HEK293T (cell line): ENCODE data around the gene RAB3IL1.

ENCODE experiments used
- CTCF ChIA-PET: fragments of 350-600 bp; formaldehyde crosslinking; extraction: SDS; loops from one replicate; lab custom pipeline; 2021; ENCODE audit warnings: antibody characterized with exemption, inconsistent platforms; lab: Yijun Ruan, JAX
- POLR2A ChIA-PET: fragments of 350-600 bp; formaldehyde crosslinking; extraction: SDS; loops from one replicate; lab custom pipeline; 2020; ENCODE audit warnings: antibody characterized with exemption, inconsistent platforms; lab: Yijun Ruan, JAX
- DNase-seq: peaks from one replicate; pipeline ENCODE4 v3.0.0; 2012; ENCODE audit warnings: mixed read lengths; ENCODE audit errors: extremely low spot score
- ARNT ChIP-seq: fragments of 450-650 bp; IDR thresholded peaks from 2 replicates; pipeline ENCODE4 v1.6.1; 2017; ENCODE audit warnings: mild to moderate bottlenecking
- BHLHE40 ChIP-seq: fragments of 450-650 bp; IDR thresholded peaks from 2 replicates; pipeline ENCODE4 v1.6.1; 2016; ENCODE audit warnings: mild to moderate bottlenecking, moderate library complexity, borderline replicate concordance
- CTBP1 ChIP-seq: fragments of 450-650 bp; IDR thresholded peaks from 2 replicates; pipeline ENCODE4 v1.6.1; 2016; ENCODE audit warnings: borderline replicate concordance
- ELF4 ChIP-seq: fragments of 450-650 bp; IDR thresholded peaks from 2 replicates; pipeline ENCODE4 v1.6.1; 2017; ENCODE audit warnings: antibody characterized with exemption
- FOXA1 ChIP-seq: fragments of 450-650 bp; IDR thresholded peaks from 2 replicates; pipeline ENCODE4 v1.6.1; 2016; ENCODE audit warnings: mild to moderate bottlenecking
- FOXK2 ChIP-seq: fragments of 450-650 bp; IDR thresholded peaks from 2 replicates; pipeline ENCODE4 v1.6.1; 2016; ENCODE audit warnings: mild to moderate bottlenecking
- FOXM1 ChIP-seq: fragments of 450-650 bp; IDR thresholded peaks from 2 replicates; pipeline ENCODE4 v1.6.1; 2017; ENCODE audit warnings: mild to moderate bottlenecking, borderline replicate concordance
- HDGF ChIP-seq: fragments of 450-650 bp; IDR thresholded peaks from 2 replicates; pipeline ENCODE4 v1.6.1; 2017; ENCODE audit warnings: antibody characterized with exemption, borderline replicate concordance
- L3MBTL2 ChIP-seq: fragments of 450-650 bp; conservative IDR thresholded peaks from 2 replicates; pipeline ENCODE4 v1.6.1; 2016; ENCODE audit warnings: mild to moderate bottlenecking
- LEF1 ChIP-seq: fragments of 450-650 bp; IDR thresholded peaks from 2 replicates; pipeline ENCODE4 v1.6.1; 2017; ENCODE audit warnings: mild to moderate bottlenecking, borderline replicate concordance
- NFRKB ChIP-seq: fragments of 450-650 bp; IDR thresholded peaks from 2 replicates; pipeline ENCODE4 v1.6.1; 2016; ENCODE audit warnings: mild to moderate bottlenecking, moderate library complexity
- SP1 ChIP-seq: fragments of 450-650 bp; IDR thresholded peaks from 2 replicates; pipeline ENCODE4 v1.6.1; 2017
- SUZ12 ChIP-seq: fragments of 450-650 bp; IDR thresholded peaks from 2 replicates; pipeline ENCODE4 v1.6.1; 2016; ENCODE audit warnings: mild to moderate bottlenecking
- TARDBP ChIP-seq: fragments of 450-650 bp; IDR thresholded peaks from 2 replicates; pipeline ENCODE4 v1.6.1; 2016
- ZNF384 ChIP-seq: fragments of 450-650 bp; IDR thresholded peaks from 2 replicates; pipeline ENCODE4 v1.6.1; 2016
- TF ChIP-seq, protein P1 (sequence below): fragments of 450-650 bp; IDR thresholded peaks from 2 replicates; pipeline ENCODE4 v1.6.1; 2016

Gene RAB3IL1

DNA sequence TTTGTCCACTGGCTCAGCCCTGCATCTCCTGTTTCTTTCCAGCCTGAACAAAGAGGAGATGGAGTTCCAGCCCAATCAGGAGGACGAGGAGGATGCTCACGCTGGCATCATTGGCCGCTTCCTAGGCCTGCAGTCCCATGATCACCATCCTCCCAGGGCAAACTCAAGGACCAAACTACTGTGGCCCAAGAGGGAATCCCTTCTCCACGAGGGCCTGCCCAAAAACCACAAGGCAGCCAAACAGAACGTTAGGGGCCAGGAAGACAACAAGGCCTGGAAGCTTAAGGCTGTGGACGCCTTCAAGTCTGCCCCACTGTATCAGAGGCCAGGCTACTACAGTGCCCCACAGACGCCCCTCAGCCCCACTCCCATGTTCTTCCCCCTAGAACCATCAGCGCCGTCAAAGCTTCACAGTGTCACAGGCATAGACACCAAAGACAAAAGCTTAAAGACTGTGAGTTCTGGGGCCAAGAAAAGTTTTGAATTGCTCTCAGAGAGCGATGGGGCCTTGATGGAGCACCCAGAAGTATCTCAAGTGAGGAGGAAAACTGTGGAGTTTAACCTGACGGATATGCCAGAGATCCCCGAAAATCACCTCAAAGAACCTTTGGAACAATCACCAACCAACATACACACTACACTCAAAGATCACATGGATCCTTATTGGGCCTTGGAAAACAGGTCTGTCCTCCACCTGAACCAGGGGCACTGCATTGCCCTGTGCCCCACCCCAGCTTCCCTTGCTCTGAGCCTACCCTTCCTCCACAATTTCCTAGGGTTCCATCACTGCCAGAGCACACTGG lies 45.0 kb upstream of the RAB3IL1 start:
- POLR2A ChIA-PET: interaction anchor here (1.0 to 1.4 kb wide), 6 partner anchors 9 to 36 kb away, joined by 3 to 5 read pairs (median 4); no protein-coding TSS in a partner anchor
- DNase-seq: no peak
- CTCF ChIA-PET: interaction anchor here (1.9 kb wide), 1 partner anchor 15 kb away, joined by 8 read pairs; no protein-coding TSS in a partner anchor
- no peak for TF ChIP-seq HDGF
- TF ChIP-seq TARDBP: no peak
- TF ChIP-seq ARNT: no peak
- no peak for TF ChIP-seq NFRKB
- TF ChIP-seq FOXK2: no peak
- TF ChIP-seq FOXA1: no peak
- no peak for TF ChIP-seq FOXM1
- no peak for TF ChIP-seq ELF4
- no peak for TF ChIP-seq L3MBTL2
- TF ChIP-seq, protein P1, sequence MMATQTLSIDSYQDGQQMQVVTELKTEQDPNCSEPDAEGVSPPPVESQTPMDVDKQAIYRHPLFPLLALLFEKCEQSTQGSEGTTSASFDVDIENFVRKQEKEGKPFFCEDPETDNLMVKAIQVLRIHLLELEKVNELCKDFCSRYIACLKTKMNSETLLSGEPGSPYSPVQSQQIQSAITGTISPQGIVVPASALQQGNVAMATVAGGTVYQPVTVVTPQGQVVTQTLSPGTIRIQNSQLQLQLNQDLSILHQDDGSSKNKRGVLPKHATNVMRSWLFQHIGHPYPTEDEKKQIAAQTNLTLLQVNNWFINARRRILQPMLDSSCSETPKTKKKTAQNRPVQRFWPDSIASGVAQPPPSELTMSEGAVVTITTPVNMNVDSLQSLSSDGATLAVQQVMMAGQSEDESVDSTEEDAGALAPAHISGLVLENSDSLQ: no peak
- no peak for TF ChIP-seq LEF1
- no peak for TF ChIP-seq CTBP1
- TF ChIP-seq SUZ12: no peak
- TF ChIP-seq BHLHE40: no peak
- TF ChIP-seq ZNF384: no peak
- TF ChIP-seq SP1: no peak

DNA sequence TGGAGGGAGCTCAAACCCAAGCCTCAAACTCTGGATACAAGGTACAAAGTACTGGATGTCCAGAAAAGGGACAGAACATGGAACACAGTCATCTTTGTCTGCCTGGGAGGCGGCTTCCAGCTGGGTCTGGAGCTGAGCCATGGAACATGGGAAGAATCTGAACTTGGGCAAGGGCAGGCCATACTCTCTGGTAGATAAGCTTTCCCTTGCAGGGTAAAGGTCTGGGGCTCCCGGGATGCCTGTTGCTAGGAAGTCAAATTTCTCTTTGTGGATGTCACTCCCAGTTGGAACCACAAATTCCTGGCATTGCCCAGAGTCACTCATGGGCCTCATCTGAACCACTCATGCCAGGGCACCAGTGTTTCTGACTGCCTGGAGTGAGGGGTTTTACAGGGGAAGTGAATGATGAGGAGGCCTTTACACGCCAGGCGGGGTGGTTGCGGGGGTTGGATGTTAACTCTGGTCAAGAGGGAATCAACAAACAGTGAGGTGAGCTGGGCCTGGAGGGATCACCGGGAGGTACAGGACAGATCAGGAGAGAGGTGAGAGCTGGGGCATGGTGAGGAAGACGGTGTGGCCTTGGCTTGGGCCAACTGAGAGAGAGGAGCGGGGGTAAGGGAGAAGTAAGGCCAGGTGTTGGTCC lies 44.3 kb upstream of the RAB3IL1 start:
- ChIA-PET CTCF (interaction anchor here (1.9 kb wide), 1 partner anchor 14 kb away, joined by 8 read pairs; no protein-coding TSS in a partner anchor), POLR2A (interaction anchor here (1.0 to 1.4 kb wide), 4 partner anchors 10 to 14 kb away, joined by 3 to 5 read pairs (median 4); no protein-coding TSS in a partner anchor)
- no peak for TF ChIP-seq NFRKB
- no peak for TF ChIP-seq BHLHE40
- TF ChIP-seq L3MBTL2: no peak
- TF ChIP-seq FOXA1: no peak
- TF ChIP-seq ELF4: no peak
- no peak for TF ChIP-seq LEF1
- TF ChIP-seq SP1: no peak
- no peak for TF ChIP-seq TARDBP
- DNase-seq: peak; percentile 3

GRCh38 chr11:61960532-61960931 lies 43.2 kb upstream of the RAB3IL1 start:
- POLR2A ChIA-PET: no interaction called here
- TF ChIP-seq, protein P1: no peak
- TF ChIP-seq ZNF384: no peak
- no peak for TF ChIP-seq CTBP1
- no peak for TF ChIP-seq BHLHE40
- TF ChIP-seq FOXM1: no peak
- TF ChIP-seq SP1: no peak
- TF ChIP-seq HDGF: no peak
- TF ChIP-seq FOXK2: no peak
- no peak for TF ChIP-seq TARDBP
- TF ChIP-seq ELF4: no peak
- DNase-seq: no peak
- CTCF ChIA-PET: interaction anchor here (0.6 to 1.9 kb wide), 3 partner anchors 13 to 367 kb away, joined by 3 to 8 read pairs (median 3); no protein-coding TSS in a partner anchor

- CTCF ChIA-PET: interaction anchor here (1.0 kb wide), 1 partner anchor 12 kb away, joined by 4 read pairs; no protein-coding TSS in a partner anchor
- no peak for DNase-seq
- POLR2A ChIA-PET: interaction anchor here (0.7 kb wide), 1 partner anchor 8 kb away, joined by 4 read pairs; no protein-coding TSS in a partner anchor
- no peak for TF ChIP-seq LEF1
- TF ChIP-seq SP1: no peak
- TF ChIP-seq, protein P1: no peak
- TF ChIP-seq FOXK2: no peak
- no peak for TF ChIP-seq BHLHE40
- no peak for TF ChIP-seq ARNT
- no peak for TF ChIP-seq NFRKB
- no peak for TF ChIP-seq FOXA1
- no peak for TF ChIP-seq HDGF
- no peak for TF ChIP-seq ZNF384
- no peak for TF ChIP-seq TARDBP
- TF ChIP-seq FOXM1: no peak
- no peak for TF ChIP-seq ELF4
These were observed 42.3 kb upstream of the RAB3IL1 start for GRCh38 chr11:61959678-61960077.

GRCh38 chr11:61959114-61959513 lies 41.7 kb upstream of the RAB3IL1 start:
- ChIA-PET CTCF (interaction anchor here (1.0 to 1.6 kb wide), 2 partner anchors 11 to 123 kb away, joined by 3 to 4 read pairs; no protein-coding TSS in a partner anchor), POLR2A (interaction anchor here (0.7 kb wide), 1 partner anchor 9 kb away, joined by 4 read pairs; no protein-coding TSS in a partner anchor)
- DNase-seq: no peak
- no peak for TF ChIP-seq FOXK2
- TF ChIP-seq CTBP1: no peak
- no peak for TF ChIP-seq SP1
